Panc1 (cell line): ENCODE measurements around the gene LRRC8B.

Experiments used
- POLR2AphosphoS5 ChIP-seq: IDR thresholded peaks from 2 replicates; pipeline ENCODE4 v1.6.1; 2012; ENCODE audit warnings: mild to moderate bottlenecking, low read depth, low read length, moderate library complexity
- SIN3A ChIP-seq: IDR thresholded peaks from 2 replicates; pipeline ENCODE4 v1.6.1; 2012; ENCODE audit warnings: low read depth, mild to moderate bottlenecking, low read length, moderate library complexity, borderline replicate concordance; ENCODE audit not compliant: insufficient read depth
- TF ChIP-seq, protein P1 (sequence below): fragments of 450-650 bp; IDR thresholded peaks from 2 replicates; pipeline ENCODE4 v1.5.1; 2017; ENCODE audit warnings: mild to moderate bottlenecking
- TF ChIP-seq, protein P2 (sequence below), 2 experiments: IDR thresholded peaks; 2 replicates each; pipeline ENCODE4 v1.6.1; 2011 to 2012; ENCODE audit warnings: low read depth in 2 of 2, control low read depth in 1 of 2, low read length in 1 of 2, mild to moderate bottlenecking in 1 of 2, moderate library complexity in 1 of 2; ENCODE audit not compliant: insufficient read depth in 1 of 2

DNA sequence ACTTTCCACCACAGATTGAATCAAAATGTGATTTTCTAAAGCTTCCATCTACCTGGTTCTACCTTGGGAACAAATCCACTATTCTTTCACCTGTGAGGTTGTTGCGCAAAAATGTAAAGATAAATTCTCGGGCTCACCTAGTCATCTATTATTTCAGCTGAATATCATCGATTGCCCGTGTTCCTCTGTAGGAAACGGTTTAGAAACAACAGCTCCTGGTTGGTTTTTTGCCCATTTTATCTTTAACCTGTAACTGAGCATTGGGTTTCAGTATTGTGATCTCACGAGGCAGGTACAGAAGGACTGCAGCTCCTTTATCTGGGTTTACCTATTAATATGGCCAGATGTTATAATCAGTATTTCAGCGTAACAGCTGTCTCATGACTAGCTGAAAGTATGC is 55.4 kb downstream of the LRRC8B start:
- TF ChIP-seq, protein P1, sequence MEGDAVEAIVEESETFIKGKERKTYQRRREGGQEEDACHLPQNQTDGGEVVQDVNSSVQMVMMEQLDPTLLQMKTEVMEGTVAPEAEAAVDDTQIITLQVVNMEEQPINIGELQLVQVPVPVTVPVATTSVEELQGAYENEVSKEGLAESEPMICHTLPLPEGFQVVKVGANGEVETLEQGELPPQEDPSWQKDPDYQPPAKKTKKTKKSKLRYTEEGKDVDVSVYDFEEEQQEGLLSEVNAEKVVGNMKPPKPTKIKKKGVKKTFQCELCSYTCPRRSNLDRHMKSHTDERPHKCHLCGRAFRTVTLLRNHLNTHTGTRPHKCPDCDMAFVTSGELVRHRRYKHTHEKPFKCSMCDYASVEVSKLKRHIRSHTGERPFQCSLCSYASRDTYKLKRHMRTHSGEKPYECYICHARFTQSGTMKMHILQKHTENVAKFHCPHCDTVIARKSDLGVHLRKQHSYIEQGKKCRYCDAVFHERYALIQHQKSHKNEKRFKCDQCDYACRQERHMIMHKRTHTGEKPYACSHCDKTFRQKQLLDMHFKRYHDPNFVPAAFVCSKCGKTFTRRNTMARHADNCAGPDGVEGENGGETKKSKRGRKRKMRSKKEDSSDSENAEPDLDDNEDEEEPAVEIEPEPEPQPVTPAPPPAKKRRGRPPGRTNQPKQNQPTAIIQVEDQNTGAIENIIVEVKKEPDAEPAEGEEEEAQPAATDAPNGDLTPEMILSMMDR: no peak
- TF ChIP-seq SIN3A (no peak), POLR2AphosphoS5 (no peak)
- TF ChIP-seq, protein P2, sequence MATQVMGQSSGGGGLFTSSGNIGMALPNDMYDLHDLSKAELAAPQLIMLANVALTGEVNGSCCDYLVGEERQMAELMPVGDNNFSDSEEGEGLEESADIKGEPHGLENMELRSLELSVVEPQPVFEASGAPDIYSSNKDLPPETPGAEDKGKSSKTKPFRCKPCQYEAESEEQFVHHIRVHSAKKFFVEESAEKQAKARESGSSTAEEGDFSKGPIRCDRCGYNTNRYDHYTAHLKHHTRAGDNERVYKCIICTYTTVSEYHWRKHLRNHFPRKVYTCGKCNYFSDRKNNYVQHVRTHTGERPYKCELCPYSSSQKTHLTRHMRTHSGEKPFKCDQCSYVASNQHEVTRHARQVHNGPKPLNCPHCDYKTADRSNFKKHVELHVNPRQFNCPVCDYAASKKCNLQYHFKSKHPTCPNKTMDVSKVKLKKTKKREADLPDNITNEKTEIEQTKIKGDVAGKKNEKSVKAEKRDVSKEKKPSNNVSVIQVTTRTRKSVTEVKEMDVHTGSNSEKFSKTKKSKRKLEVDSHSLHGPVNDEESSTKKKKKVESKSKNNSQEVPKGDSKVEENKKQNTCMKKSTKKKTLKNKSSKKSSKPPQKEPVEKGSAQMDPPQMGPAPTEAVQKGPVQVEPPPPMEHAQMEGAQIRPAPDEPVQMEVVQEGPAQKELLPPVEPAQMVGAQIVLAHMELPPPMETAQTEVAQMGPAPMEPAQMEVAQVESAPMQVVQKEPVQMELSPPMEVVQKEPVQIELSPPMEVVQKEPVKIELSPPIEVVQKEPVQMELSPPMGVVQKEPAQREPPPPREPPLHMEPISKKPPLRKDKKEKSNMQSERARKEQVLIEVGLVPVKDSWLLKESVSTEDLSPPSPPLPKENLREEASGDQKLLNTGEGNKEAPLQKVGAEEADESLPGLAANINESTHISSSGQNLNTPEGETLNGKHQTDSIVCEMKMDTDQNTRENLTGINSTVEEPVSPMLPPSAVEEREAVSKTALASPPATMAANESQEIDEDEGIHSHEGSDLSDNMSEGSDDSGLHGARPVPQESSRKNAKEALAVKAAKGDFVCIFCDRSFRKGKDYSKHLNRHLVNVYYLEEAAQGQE (IDR thresholded peaks at IDR 0.05; ENCODE audit: insufficient read depth in 1 of 2, low read depth in 2 of 2, low read length in 1 of 2): no peak
